Measurements from ENCODE around the gene SLC1A2.

Gene SLC1A2

GRCh38 chr11:35248558-35249323 lies 170.6 kb downstream of the SLC1A2 start:
- H3K27me3 ChIP-seq = no peaks in the 10 kb centered on the region
- TF ChIP-seq CTCF (IDR thresholded peaks at IDR 0.05; ENCODE audit: low read depth, low read length) = no peak
- no peaks in the 10 kb centered on the region for H3K4me1 ChIP-seq
- DNase-seq = no peak
- H3K36me3 ChIP-seq = no peaks in the 10 kb centered on the region
- no peak overlapping the region for H3K4me3 ChIP-seq (ENCODE audit: low read depth, low read length)
- H3K9me3 ChIP-seq = no peaks in the 10 kb centered on the region

GRCh38 chr11:35247863-35248262 lies 171.5 kb downstream of the SLC1A2 start:
- no peaks in the 10 kb centered on the region for H3K4me1 ChIP-seq
- H3K27me3 ChIP-seq = no peaks in the 10 kb centered on the region
- H3K36me3 ChIP-seq = no peaks in the 10 kb centered on the region
- H3K9me3 ChIP-seq = no peaks in the 10 kb centered on the region
- no peak for TF ChIP-seq CTCF (IDR thresholded peaks at IDR 0.05; ENCODE audit: low read depth, low read length)
- DNase-seq = no peak
- no peak overlapping the region for H3K4me3 ChIP-seq (ENCODE audit: low read depth, low read length)

- no peaks in the 10 kb centered on the region for H3K36me3 ChIP-seq
- no peak for TF ChIP-seq CTCF (IDR thresholded peaks at IDR 0.05; ENCODE audit: low read depth, low read length)
- no peak for DNase-seq
Observed at GRCh38 chr11:35247428-35247827, 171.9 kb downstream of the SLC1A2 start.

GRCh38 chr11:35246745-35247144 lies 172.6 kb downstream of the SLC1A2 start:
- H3K36me3 ChIP-seq = no peaks in the 10 kb centered on the region
- H3K9me3 ChIP-seq = no peaks in the 10 kb centered on the region
- H3K4me1 ChIP-seq = no peaks in the 10 kb centered on the region
- no peak for TF ChIP-seq CTCF (IDR thresholded peaks at IDR 0.05; ENCODE audit: low read depth, low read length)
- no peak for DNase-seq
- H3K27me3 ChIP-seq = no peaks in the 10 kb centered on the region
- no peak overlapping the region for H3K4me3 ChIP-seq (ENCODE audit: low read depth, low read length)

More at GRCh38 chr11:35247428-35247827, 171.9 kb downstream of the SLC1A2 start:
- no peak overlapping the region for H3K4me3 ChIP-seq (ENCODE audit: low read depth, low read length)
- no peaks in the 10 kb centered on the region for H3K9me3 ChIP-seq
- H3K27me3 ChIP-seq = no peaks in the 10 kb centered on the region
- H3K4me1 ChIP-seq = no peaks in the 10 kb centered on the region

- H3K4me1 ChIP-seq = no peaks in the 10 kb centered on the region
- TF ChIP-seq CTCF (IDR thresholded peaks at IDR 0.05; ENCODE audit: low read depth, low read length) = no peak
- no peak for DNase-seq
- H3K4me3 ChIP-seq (ENCODE audit: low read depth, low read length) = no peak overlapping the region
- no peaks in the 10 kb centered on the region for H3K27me3 ChIP-seq
- H3K36me3 ChIP-seq = no peaks in the 10 kb centered on the region
- no peaks in the 10 kb centered on the region for H3K9me3 ChIP-seq
Observed at GRCh38 chr11:35245786-35246185, 173.6 kb downstream of the SLC1A2 start.

- no peaks in the 10 kb centered on the region for H3K36me3 ChIP-seq
- no peak overlapping the region for H3K4me3 ChIP-seq (ENCODE audit: low read depth, low read length)
- no peak for TF ChIP-seq CTCF (IDR thresholded peaks at IDR 0.05; ENCODE audit: low read depth, low read length)
- no peaks in the 10 kb centered on the region for H3K9me3 ChIP-seq
- no peak for DNase-seq
- no peaks in the 10 kb centered on the region for H3K27me3 ChIP-seq
- no peaks in the 10 kb centered on the region for H3K4me1 ChIP-seq
Observed at GRCh38 chr11:35245056-35245455, 174.3 kb downstream of the SLC1A2 start.
